Mucosa of descending colon (tissue), 3 donors: ENCODE results near the gene CNPY1. TPM values are rescaled to one million over a fixed set of nuclear protein-coding genes. Genes with fewer than 3 reads are reported as not detected.
A peak's percentile ranks its signal among the peaks of the same experiment; 100 is the strongest.

Experiments used
- ATAC-seq: fragments of 200-7000 bp; cut with Tn5 transposase; one replicate; pipeline ENCODE4 v1.9.1; 2020; ENCODE audit warnings: mild to moderate bottlenecking, moderate library complexity
- DNase-seq, 3 donors: peaks; one replicate each; pipeline ENCODE4 v3.0.0-alpha.2; 2020
- H3K36me3 ChIP-seq: fragments of 200-600 bp; one replicate; pipeline ENCODE4 v1.8.0; 2021; ENCODE audit warnings: low read depth, mild to moderate bottlenecking
- H3K4me1 ChIP-seq: fragments of 200-600 bp; one replicate; pipeline ENCODE4 v1.8.0; 2021; ENCODE audit warnings: low read depth, mild to moderate bottlenecking
- H3K4me3 ChIP-seq: fragments of 200-600 bp; one replicate; pipeline ENCODE4 v1.8.0; 2021; ENCODE audit warnings: mild to moderate bottlenecking
- H3K9me3 ChIP-seq: fragments of 200-600 bp; one replicate; pipeline ENCODE4 v1.8.0; 2021; ENCODE audit warnings: mild to moderate bottlenecking
- CTCF ChIP-seq: fragments of 200-600 bp; IDR thresholded peaks from one replicate; pipeline ENCODE4 v1.8.0; 2022; ENCODE audit warnings: antibody characterized with exemption, mild to moderate bottlenecking
- intact Hi-C, 2 donors: fragments of 100-400 bp; cut with DNase I in 1 of 2; cut with micrococcal nuclease in 1 of 2; formaldehyde crosslinking; loops; one replicate each; pipeline versions ENCODE4 v1.11.0 to v1.11.1; 2022; cut with DNase I, micrococcal nuclease
- total RNA-seq, 3 donors: library from RNA; stranded (reverse); fragmentation: NEBNext Ultra II Directional in 2 of 3; extraction: Animal tissue kit (Norgen Biotek cat#: 25700) in 2 of 3; gene quantifications; one replicate each; pipeline versions ENCODE4 v1.2.1 to v1.2.4, GENCODE V29; 2021 to 2023
- donor health status: DM: no; HTN: no; CAD: no; lungs with moderate emphysema.
- donor health status: DM: no; HTN: no; CAD: no.
- donor health status: DM: no; HTN: yes; CAD: no.

The CNPY1 gene
- total RNA-seq, 3 donors from 2014 or later: not detected

- TF ChIP-seq CTCF: no peak
- Histone ChIP-seq H3K4me1 (no peaks in the 10 kb centered on the region), H3K36me3 (no peaks in the 10 kb centered on the region), H3K4me3 (no peak overlapping the region), H3K9me3 (no peaks in the 10 kb centered on the region)
- DNase-seq (peak in 1 of 3 donors; percentile 10), ATAC-seq (no peak)
- intact Hi-C loops: no loop called here
Measured at GRCh38 chr7:155570171-155570958, 24.0 kb upstream of the CNPY1 start.

DNA sequence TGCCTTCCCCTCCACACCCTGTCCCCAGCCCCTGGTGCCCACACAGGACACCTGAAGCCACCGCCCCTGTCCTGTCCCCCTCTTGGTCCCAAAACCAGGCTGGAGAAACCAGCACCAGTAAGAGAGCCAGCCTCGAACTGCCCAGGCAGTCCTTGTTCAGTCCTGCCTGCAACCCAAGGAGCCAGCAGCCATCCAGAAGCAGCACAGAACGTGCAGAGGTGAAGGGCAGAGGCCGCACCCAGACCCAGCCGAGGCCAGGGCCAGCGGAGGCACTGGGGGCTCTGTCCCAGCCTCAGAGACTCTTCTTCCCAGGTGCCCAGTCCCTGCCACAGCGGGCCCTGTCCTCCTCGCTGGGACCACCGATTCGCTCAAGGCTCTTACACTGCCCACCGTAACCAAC, 23.3 kb upstream of the CNPY1 start:
- H3K4me3 ChIP-seq: no peak overlapping the region
- intact Hi-C loops: no loop called here
- no peaks in the 10 kb centered on the region for H3K9me3 ChIP-seq
- H3K36me3 ChIP-seq: no peaks in the 10 kb centered on the region
- DNase-seq (peak in 1 of 3 donors; percentile 3), ATAC-seq (no peak)
- TF ChIP-seq CTCF: no peak
- no peaks in the 10 kb centered on the region for H3K4me1 ChIP-seq

DNA sequence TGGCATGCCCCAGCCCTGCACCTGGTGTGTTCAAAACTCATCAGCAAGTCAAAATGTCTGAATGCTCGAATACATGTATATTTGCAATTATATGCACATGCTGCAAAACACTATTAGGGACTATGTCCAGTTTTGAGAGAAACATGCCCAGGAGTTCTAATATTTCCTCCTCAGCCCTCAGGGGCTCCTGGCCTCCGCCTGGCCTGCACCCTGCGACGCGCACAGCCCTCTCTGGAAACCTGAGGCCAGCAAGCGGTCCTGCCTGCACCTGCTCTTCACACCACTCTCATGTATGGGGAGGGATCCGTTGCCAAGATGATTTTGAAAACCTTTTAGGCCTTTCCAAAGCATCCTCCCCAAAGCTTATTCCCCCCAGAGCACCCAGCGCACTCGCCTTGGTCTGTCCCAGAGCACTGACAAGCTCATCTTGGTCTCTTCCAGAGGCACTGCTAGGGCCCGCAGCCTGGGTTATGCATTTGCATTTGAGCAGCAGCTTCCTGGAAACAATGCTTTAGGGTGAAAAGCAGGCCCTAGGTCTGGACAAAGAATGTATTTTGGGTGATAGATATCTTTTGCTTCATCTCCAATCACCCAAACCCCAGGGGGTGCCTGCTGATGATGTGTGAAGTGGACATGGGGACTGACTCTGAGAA, 22.6 kb upstream of the CNPY1 start:
- ATAC-seq (no peak), DNase-seq (peak in 1 of 3 donors; percentile 3)
- no peaks in the 10 kb centered on the region for H3K36me3 ChIP-seq
- no peaks in the 10 kb centered on the region for H3K4me1 ChIP-seq
- intact Hi-C loops: no loop called here
- no peak overlapping the region for H3K4me3 ChIP-seq
- no peaks in the 10 kb centered on the region for H3K9me3 ChIP-seq
- TF ChIP-seq CTCF: no peak

GRCh38 chr7:155568333-155568660, 21.9 kb upstream of the CNPY1 start:
- ATAC-seq: no peak
- no peak for DNase-seq
- Histone ChIP-seq H3K9me3 (no peaks in the 10 kb centered on the region), H3K36me3 (no peaks in the 10 kb centered on the region), H3K4me3 (no peak overlapping the region), H3K4me1 (no peaks in the 10 kb centered on the region)
- intact Hi-C loops: no loop called here
- no peak for TF ChIP-seq CTCF

- DNase-seq (peak in 1 of 3 donors; percentile 6), ATAC-seq (no peak)
- intact Hi-C loops: no loop called here
- H3K4me3 ChIP-seq: no peak overlapping the region
- no peaks in the 10 kb centered on the region for H3K9me3 ChIP-seq
- no peaks in the 10 kb centered on the region for H3K36me3 ChIP-seq
- no peak for TF ChIP-seq CTCF
- H3K4me1 ChIP-seq: no peaks in the 10 kb centered on the region
Measured at GRCh38 chr7:155567646-155568332, 21.4 kb upstream of the CNPY1 start.
